Hepatocyte (in vitro differentiated cells): ENCODE data around the gene CORO6.
A peak's percentile ranks its signal among the peaks of the same experiment; 100 is the strongest.

Experiments
- EZH2 ChIP-seq: fragments of 200-600 bp; sonication (generic); IDR thresholded peaks from 2 replicates; pipeline ENCODE4 v1.6.1; 2016; ENCODE audit warnings: antibody characterized with exemption, mild to moderate bottlenecking, borderline replicate concordance
- EZH2phosphoT487 ChIP-seq: fragments of 200-600 bp; sonication (generic); IDR thresholded peaks from one replicate; pipeline ENCODE4 v1.6.1; 2018; ENCODE audit warnings: antibody characterized with exemption, mild to moderate bottlenecking, low read depth, moderate library complexity; ENCODE audit not compliant: unreplicated experiment, severe bottlenecking
- TF ChIP-seq, protein P1 (sequence below): fragments of 200-600 bp; sonication (generic); IDR thresholded peaks from 2 replicates; pipeline ENCODE4 v1.5.1; 2016; ENCODE audit warnings: antibody characterized with exemption, mild to moderate bottlenecking; ENCODE audit not compliant: poor library complexity

DNA sequence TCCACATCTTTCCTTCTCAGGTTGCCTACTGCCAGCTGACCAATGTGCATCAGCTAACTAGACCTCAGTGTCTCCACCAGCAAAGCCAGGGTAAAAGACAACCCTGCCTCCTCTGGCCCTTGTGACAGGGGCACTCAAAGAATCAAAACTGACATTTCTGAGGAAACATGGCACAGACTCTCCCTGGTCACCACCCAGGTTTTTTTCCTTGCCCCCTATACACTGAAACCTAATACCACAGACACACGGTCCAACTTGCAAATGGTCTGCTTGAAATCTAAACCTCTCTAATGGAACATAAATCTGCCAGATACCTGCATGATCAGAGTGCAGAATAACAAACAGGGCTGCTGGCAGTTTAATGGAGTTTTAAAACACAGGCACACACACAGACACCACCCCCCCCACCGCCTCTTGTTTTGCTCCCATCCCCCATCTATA lies 19.5 kb upstream of the CORO6 start:
- TF ChIP-seq, protein P1, sequence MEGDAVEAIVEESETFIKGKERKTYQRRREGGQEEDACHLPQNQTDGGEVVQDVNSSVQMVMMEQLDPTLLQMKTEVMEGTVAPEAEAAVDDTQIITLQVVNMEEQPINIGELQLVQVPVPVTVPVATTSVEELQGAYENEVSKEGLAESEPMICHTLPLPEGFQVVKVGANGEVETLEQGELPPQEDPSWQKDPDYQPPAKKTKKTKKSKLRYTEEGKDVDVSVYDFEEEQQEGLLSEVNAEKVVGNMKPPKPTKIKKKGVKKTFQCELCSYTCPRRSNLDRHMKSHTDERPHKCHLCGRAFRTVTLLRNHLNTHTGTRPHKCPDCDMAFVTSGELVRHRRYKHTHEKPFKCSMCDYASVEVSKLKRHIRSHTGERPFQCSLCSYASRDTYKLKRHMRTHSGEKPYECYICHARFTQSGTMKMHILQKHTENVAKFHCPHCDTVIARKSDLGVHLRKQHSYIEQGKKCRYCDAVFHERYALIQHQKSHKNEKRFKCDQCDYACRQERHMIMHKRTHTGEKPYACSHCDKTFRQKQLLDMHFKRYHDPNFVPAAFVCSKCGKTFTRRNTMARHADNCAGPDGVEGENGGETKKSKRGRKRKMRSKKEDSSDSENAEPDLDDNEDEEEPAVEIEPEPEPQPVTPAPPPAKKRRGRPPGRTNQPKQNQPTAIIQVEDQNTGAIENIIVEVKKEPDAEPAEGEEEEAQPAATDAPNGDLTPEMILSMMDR = no peak
- TF ChIP-seq EZH2phosphoT487 = peak; percentile 68
- no peak for TF ChIP-seq EZH2
